HEK293 (cell line): Measurements from ENCODE around the gene TCF7L2.

Experiments
- CTCF ChIA-PET: fragments of 350-600 bp; formaldehyde crosslinking; extraction: SDS; loops from one replicate; lab custom pipeline; 2021; ENCODE audit warnings: antibody characterized with exemption; lab: Yijun Ruan, JAX
- POLR2A ChIA-PET: fragments of 300-600 bp; formaldehyde crosslinking; extraction: SDS; loops from one replicate; lab custom pipeline; 2020; ENCODE audit warnings: antibody characterized with exemption, inconsistent platforms; lab: Yijun Ruan, JAX
- H3K27ac ChIP-seq: fragments of 200-500 bp; sonication (Bioruptor generic); 2 replicates; pipeline ENCODE4 v1.5.1; 2014; ENCODE audit warnings: low read depth, low read length, control low read depth, inconsistent platforms; ENCODE audit errors: extremely low read depth
- H3K36me3 ChIP-seq, 2 experiments: fragments of 200-500 bp in 1 of 2; sonication (Bioruptor generic) in 1 of 2; 1 replicate in 1 of 2; 2 replicates in 1 of 2; pipeline ENCODE4 v1.5.1; 2014 to 2017; ENCODE audit warnings: inconsistent platforms in 2 of 2, low read length in 2 of 2; ENCODE audit not compliant: control insufficient read depth in 2 of 2, insufficient read depth in 1 of 2
- H3K4me1 ChIP-seq: fragments of 200-500 bp; sonication (Bioruptor generic); 2 replicates; pipeline ENCODE4 v1.5.1; 2014; ENCODE audit warnings: mild to moderate bottlenecking, low read length, inconsistent platforms; ENCODE audit not compliant: control insufficient read depth, insufficient read depth
- H3K4me3 ChIP-seq: 2 replicates; pipeline ENCODE4 v1.5.1; 2011; ENCODE audit warnings: low read depth, mild to moderate bottlenecking, control low read depth, low read length, moderate library complexity
- H3K9me3 ChIP-seq: fragments of 200-500 bp; sonication (Bioruptor generic); 2 replicates; pipeline ENCODE4 v1.5.1; 2014; ENCODE audit warnings: low read depth, low read length, inconsistent platforms; ENCODE audit not compliant: control insufficient read depth, insufficient read depth
- ATF2 ChIP-seq: fragments of 450-650 bp; formaldehyde crosslinking; IDR thresholded peaks from 2 replicates; pipeline ENCODE4 v1.5.1; 2016; ENCODE audit warnings: missing biosample characterization, missing genetic modification characterization, low read depth
- FEZF1 ChIP-seq: fragments of 450-650 bp; formaldehyde crosslinking; IDR thresholded peaks from 2 replicates; pipeline ENCODE4 v1.5.1; 2016; ENCODE audit warnings: missing biosample characterization, missing genetic modification characterization
- GFI1B ChIP-seq: fragments of 450-650 bp; formaldehyde crosslinking; IDR thresholded peaks from 2 replicates; pipeline ENCODE4 v1.5.1; 2016; ENCODE audit warnings: missing biosample characterization, missing genetic modification characterization
- KLF17 ChIP-seq: fragments of 450-650 bp; formaldehyde crosslinking; IDR thresholded peaks from 2 replicates; pipeline ENCODE4 v1.5.1; 2016; ENCODE audit warnings: missing biosample characterization, missing genetic modification characterization
- MYNN ChIP-seq: fragments of 450-650 bp; formaldehyde crosslinking; IDR thresholded peaks from 2 replicates; pipeline ENCODE4 v1.5.1; 2016; ENCODE audit warnings: missing biosample characterization, missing genetic modification characterization, borderline replicate concordance
- MZF1 ChIP-seq: fragments of 450-650 bp; formaldehyde crosslinking; IDR thresholded peaks from 2 replicates; pipeline ENCODE4 v1.5.1; 2017; ENCODE audit warnings: missing biosample characterization, missing genetic modification characterization, borderline replicate concordance
- OVOL3 ChIP-seq: fragments of 450-650 bp; formaldehyde crosslinking; IDR thresholded peaks from 2 replicates; pipeline ENCODE4 v1.5.1; 2016; ENCODE audit warnings: missing biosample characterization, missing genetic modification characterization
- RBAK ChIP-seq: fragments of 450-650 bp; formaldehyde crosslinking; IDR thresholded peaks from 2 replicates; pipeline ENCODE4 v1.5.1; 2016; ENCODE audit warnings: missing biosample characterization, missing genetic modification characterization
- WT1 ChIP-seq: fragments of 450-650 bp; formaldehyde crosslinking; IDR thresholded peaks from 2 replicates; pipeline ENCODE4 v1.5.1; 2016; ENCODE audit warnings: missing biosample characterization, missing genetic modification characterization
- ZBTB17 ChIP-seq: fragments of 450-650 bp; formaldehyde crosslinking; IDR thresholded peaks from 2 replicates; pipeline ENCODE4 v1.5.1; 2016; ENCODE audit warnings: missing biosample characterization, missing genetic modification characterization
- ZFHX2 ChIP-seq: fragments of 450-650 bp; formaldehyde crosslinking; conservative IDR thresholded peaks from 2 replicates; pipeline ENCODE4 v1.5.1; 2016; ENCODE audit warnings: missing biosample characterization, missing genetic modification characterization
- ZNF114 ChIP-seq: fragments of 450-650 bp; formaldehyde crosslinking; IDR thresholded peaks from 2 replicates; pipeline ENCODE4 v1.5.0; 2017; ENCODE audit warnings: missing biosample characterization, missing genetic modification characterization
- ZNF221 ChIP-seq: fragments of 450-650 bp; formaldehyde crosslinking; IDR thresholded peaks from 2 replicates; pipeline ENCODE4 v1.5.1; 2017; ENCODE audit warnings: missing biosample characterization, missing genetic modification characterization, borderline replicate concordance
- ZNF292 ChIP-seq: fragments of 450-650 bp; formaldehyde crosslinking; IDR thresholded peaks from 2 replicates; pipeline ENCODE4 v1.5.1; 2016; ENCODE audit warnings: low read depth, missing biosample characterization, missing genetic modification characterization, borderline replicate concordance
- ZNF362 ChIP-seq: fragments of 450-650 bp; formaldehyde crosslinking; IDR thresholded peaks from 2 replicates; pipeline ENCODE4 v1.5.1; 2016; ENCODE audit warnings: missing biosample characterization, missing genetic modification characterization
- ZNF366 ChIP-seq: fragments of 450-650 bp; formaldehyde crosslinking; conservative IDR thresholded peaks from 2 replicates; pipeline ENCODE4 v1.5.1; 2016; ENCODE audit warnings: missing biosample characterization, missing genetic modification characterization
- ZNF394 ChIP-seq: fragments of 450-650 bp; formaldehyde crosslinking; IDR thresholded peaks from 2 replicates; pipeline ENCODE4 v1.5.1; 2016; ENCODE audit warnings: missing biosample characterization, missing genetic modification characterization, mild to moderate bottlenecking, moderate library complexity, borderline replicate concordance
- ZNF571 ChIP-seq: fragments of 450-650 bp; formaldehyde crosslinking; IDR thresholded peaks from 2 replicates; pipeline ENCODE4 v1.5.0; 2017; ENCODE audit warnings: missing biosample characterization, missing genetic modification characterization
- ZNF639 ChIP-seq: fragments of 450-650 bp; formaldehyde crosslinking; IDR thresholded peaks from 2 replicates; pipeline ENCODE4 v1.5.1; 2016; ENCODE audit warnings: missing biosample characterization, missing genetic modification characterization
- ZNF645 ChIP-seq: fragments of 450-650 bp; formaldehyde crosslinking; IDR thresholded peaks from 2 replicates; pipeline ENCODE4; 2016; ENCODE audit warnings: missing biosample characterization, missing genetic modification characterization
- ZNF843 ChIP-seq: fragments of 450-650 bp; formaldehyde crosslinking; IDR thresholded peaks from 2 replicates; pipeline ENCODE4 v1.5.1; 2016; ENCODE audit warnings: missing biosample characterization, missing genetic modification characterization

Gene TCF7L2

GRCh38 chr10:113020475-113020753 is 70.4 kb downstream of the TCF7L2 start (continued):
- TF ChIP-seq ZNF639 (tag by site-specific recombination), result no peak
- TF ChIP-seq FEZF1, result peak; percentile 52; the same call in 1 of the 2 replicates
- no peak for TF ChIP-seq ZNF114 (tag by site-specific recombination)
- TF ChIP-seq, all 188 proteins: peak for 2

- H3K4me1 ChIP-seq, result peaks cover 12% of the 10 kb centered on the region; the same call in 1 of the 2 replicates
- no peaks in the 10 kb centered on the region for H3K9me3 ChIP-seq
- CTCF ChIA-PET, result interaction anchor here (1.1 kb wide), 1 partner anchor 106 kb away, joined by 3 read pairs; no protein-coding TSS in a partner anchor
- H3K4me3 ChIP-seq, result no peak overlapping the region
- no peak overlapping the region for H3K27ac ChIP-seq
- no peaks in the 10 kb centered on the region; a peak in 1 of 3 replicates for H3K36me3 ChIP-seq
- POLR2A ChIA-PET, result no interaction called here
- TF ChIP-seq MZF1, result no peak
- no peak for TF ChIP-seq ZNF221
- no peak for TF ChIP-seq ZNF394
- no peak for TF ChIP-seq ZNF366 (tag by site-specific recombination)
- no peak for TF ChIP-seq RBAK (tag by site-specific recombination)
- TF ChIP-seq ZNF571 (tag by site-specific recombination), result no peak
- no peak for TF ChIP-seq ZBTB17 (tag by site-specific recombination)
- TF ChIP-seq ZFHX2 (tag by site-specific recombination), result no peak
- TF ChIP-seq ATF2, result no peak
- TF ChIP-seq ZNF362 (tag by site-specific recombination), result no peak
- no peak for TF ChIP-seq OVOL3 (tag by site-specific recombination)
- TF ChIP-seq MYNN (tag by site-specific recombination), result no peak
- no peak for TF ChIP-seq KLF17 (tag by site-specific recombination)
- TF ChIP-seq ZNF292, result no peak
- no peak for TF ChIP-seq ZNF645 (tag by site-specific recombination)
- TF ChIP-seq WT1 (tag by site-specific recombination), result no peak
- no peak for TF ChIP-seq GFI1B (tag by site-specific recombination)
- TF ChIP-seq ZNF843 (tag by site-specific recombination), result no peak
Measured at GRCh38 chr10:113020838-113021237, 70.8 kb downstream of the TCF7L2 start.
